Keratinocyte (primary cell): ENCODE results near the gene MRPL44. TPM values are rescaled to one million over a fixed set of nuclear protein-coding genes. Genes with fewer than 3 reads are reported as not detected.

Experiments used
- DNase-seq: peaks from one replicate; pipeline ENCODE4 v3.0.0-alpha.2; 2011; ENCODE audit warnings: low read depth, missing footprints, low spot score
- FAIRE-seq: peaks from 2 replicates; lab custom pipeline; 2011; peaks lifted over from hg19 to GRCh38; lab: Jason Lieb, UNC
- H2AFZ ChIP-seq: 2 replicates; pipeline ENCODE4 v1.6.0; 2012; ENCODE audit warnings: low read length, control low read depth, inconsistent platforms; ENCODE audit not compliant: control insufficient read depth
- H3K27ac ChIP-seq: 2 replicates; pipeline ENCODE4 v1.5.1; 2011; ENCODE audit warnings: low read length; ENCODE audit not compliant: control insufficient read depth, insufficient read depth
- H3K27me3 ChIP-seq: 3 replicates; pipeline ENCODE4 v1.6.0; 2011; ENCODE audit warnings: low read length; ENCODE audit not compliant: control insufficient read depth, insufficient read depth; ENCODE audit errors: extremely low read depth
- H3K36me3 ChIP-seq, 2 experiments: 2 replicates in 1 of 2; 3 replicates in 1 of 2; pipeline ENCODE4 v1.5.1; 2011; ENCODE audit warnings: low read length in 2 of 2, mild to moderate bottlenecking in 1 of 2; ENCODE audit not compliant: control insufficient read depth in 2 of 2, insufficient read depth in 2 of 2; ENCODE audit errors: extremely low read depth in 1 of 2
- H3K4me1 ChIP-seq: 3 replicates; pipeline ENCODE4 v1.5.1; 2011; ENCODE audit warnings: low read length; ENCODE audit not compliant: control insufficient read depth, insufficient read depth; ENCODE audit errors: extremely low read depth
- H3K4me2 ChIP-seq: 3 replicates; pipeline ENCODE4 v1.6.0; 2011; ENCODE audit warnings: low read depth, low read length; ENCODE audit not compliant: control insufficient read depth, insufficient read depth; ENCODE audit errors: extremely low read depth
- H3K4me3 ChIP-seq, 3 experiments: fragments of 200-600 bp in 1 of 3; sonication (generic) in 1 of 3; 2 replicates in 2 of 3; 3 replicates in 1 of 3; pipeline ENCODE4 v1.5.1; 2011 to 2016; ENCODE audit warnings: low read length in 3 of 3, mild to moderate bottlenecking in 3 of 3, control low read depth in 2 of 3, inconsistent platforms in 1 of 3, low read depth in 1 of 3, mixed read lengths in 1 of 3, mixed run types in 1 of 3, moderate library complexity in 1 of 3; ENCODE audit not compliant: control insufficient read depth in 2 of 3, insufficient read depth in 2 of 3; ENCODE audit errors: extremely low read depth in 1 of 3
- H3K79me2 ChIP-seq: 2 replicates; pipeline ENCODE4 v1.6.0; 2012; ENCODE audit warnings: low read length; ENCODE audit not compliant: control insufficient read depth, insufficient read depth
- H3K9ac ChIP-seq: 3 replicates; pipeline ENCODE4 v1.6.0; 2011; ENCODE audit warnings: low read length; ENCODE audit not compliant: control insufficient read depth, insufficient read depth; ENCODE audit errors: extremely low read depth
- H3K9me1 ChIP-seq: 3 replicates; pipeline ENCODE4 v1.6.0; 2011; ENCODE audit warnings: low read length; ENCODE audit not compliant: control insufficient read depth, insufficient read depth; ENCODE audit errors: extremely low read depth
- H3K9me3 ChIP-seq: 2 replicates; pipeline ENCODE4 v1.5.1; 2012; ENCODE audit warnings: low read depth, low read length; ENCODE audit not compliant: control insufficient read depth
- H4K20me1 ChIP-seq: 3 replicates; pipeline ENCODE4 v1.6.0; 2011; ENCODE audit warnings: low read length; ENCODE audit not compliant: control insufficient read depth, insufficient read depth; ENCODE audit errors: extremely low read depth
- CTCF ChIP-seq, 3 experiments: IDR thresholded peaks in 1 of 3; conservative IDR thresholded peaks in 1 of 3; optimal IDR thresholded peaks in 1 of 3; 2 replicates in 2 of 3; 3 replicates in 1 of 3; pipeline versions ENCODE3 to v1.5.1; 2011; ENCODE audit warnings: low read length in 3 of 3, mild to moderate bottlenecking in 3 of 3, moderate library complexity in 2 of 3, control low read depth in 1 of 3, inconsistent platforms in 1 of 3; ENCODE audit not compliant: insufficient read depth in 2 of 3; ENCODE audit errors: extremely low read depth in 1 of 3
- EZH2 ChIP-seq: IDR thresholded peaks from one replicate; pipeline ENCODE4 v1.6.1; 2012; ENCODE audit warnings: inconsistent platforms, mild to moderate bottlenecking, low read length, moderate library complexity
- dilution Hi-C: fragments of 300-500 bp; cut with MboI; formaldehyde crosslinking; loops from one replicate; pipeline ENCODE4 v1.7.0; 2020; ENCODE audit warnings: low sequenced_read_pairs; ENCODE audit not compliant: extremely low pct_ligation_motif_present
- polyA plus RNA-seq, 5 experiments: library from polyadenylated mRNA; depleted of rRNA in 3 of 5; stranded (reverse) in 3 of 5; stranded (forward) in 1 of 5; unstranded in 1 of 5; fragments of >200 nt; gene quantifications; 1 replicate in 1 of 5; 2 replicates in 3 of 5; 3 replicates in 1 of 5; pipeline versions ENCODE4 v1.2.1 to v1.2.3, GENCODE V29; 2011 to 2012; ENCODE audit warnings: missing spikeins in 2 of 5, low read depth in 1 of 5, low replicate concordance in 1 of 5

MRPL44 gene
- polyA plus RNA-seq, 1 donor (not counting 4 experiments of a cell fraction or from before 2014, with no cell fraction given), result 27.1 TPM

- no peaks in the 10 kb centered on the region for H3K27me3 ChIP-seq
- H3K9ac ChIP-seq, result no peak overlapping the region
- H3K4me3 ChIP-seq, result no peak overlapping the region
- FAIRE-seq (no peak), DNase-seq (no peak)
- H3K36me3 ChIP-seq, result no peaks in the 10 kb centered on the region
- no peak overlapping the region for H2AFZ ChIP-seq
- no peaks in the 10 kb centered on the region for H3K9me3 ChIP-seq
- no peak overlapping the region for H3K4me2 ChIP-seq
- peaks cover 6% of the 10 kb centered on the region for H3K4me1 ChIP-seq
- no peaks in the 10 kb centered on the region for H3K9me1 ChIP-seq
- H3K27ac ChIP-seq, result no peak overlapping the region
- dilution Hi-C loops, result no loop called here
- no peaks in the 10 kb centered on the region for H4K20me1 ChIP-seq
- TF ChIP-seq CTCF (optimal IDR thresholded peaks at IDR 0.05 in 1 of 3, IDR thresholded peaks at IDR 0.05 in 1 of 3, conservative IDR thresholded peaks at IDR 0.05 in 1 of 3; ENCODE audit: extremely low read depth in 1 of 3, insufficient read depth in 2 of 3, low read length in 3 of 3), result no peak
- no peak for TF ChIP-seq EZH2
- peaks cover 85% of the 10 kb centered on the region for H3K79me2 ChIP-seq
Observed at GRCh38 chr2:223934870-223935269, 22.4 kb upstream of the MRPL44 start.

GRCh38 chr2:223935459-223936125, 21.7 kb upstream of the MRPL44 start:
- no peaks in the 10 kb centered on the region for H3K27me3 ChIP-seq
- no peak overlapping the region for H3K9ac ChIP-seq
- no peak overlapping the region for H3K4me2 ChIP-seq
- H3K4me3 ChIP-seq, result no peak overlapping the region
- no peaks in the 10 kb centered on the region for H3K36me3 ChIP-seq
- DNase-seq (no peak), FAIRE-seq (no peak)
- H3K9me3 ChIP-seq, result no peaks in the 10 kb centered on the region
- no peak overlapping the region for H3K27ac ChIP-seq
- H2AFZ ChIP-seq, result no peak overlapping the region
- peaks cover 6% of the 10 kb centered on the region for H3K4me1 ChIP-seq
- no peaks in the 10 kb centered on the region for H3K9me1 ChIP-seq
- no peaks in the 10 kb centered on the region for H4K20me1 ChIP-seq
- peaks cover 84% of the 10 kb centered on the region for H3K79me2 ChIP-seq
- dilution Hi-C loops, result no loop called here
- TF ChIP-seq EZH2, result no peak
